K562 (cell line): ENCODE data around the gene HMGB2. TPM values are rescaled to one million over a fixed set of nuclear protein-coding genes. Genes with fewer than 3 reads are reported as not detected.

Source experiments
- BCLAF1 ChIP-seq, 2 experiments: fragments of 450-650 bp in 1 of 2; IDR thresholded peaks; 2 replicates each; pipeline ENCODE4 v1.6.1; 2011 to 2017; ENCODE audit warnings: low read depth in 2 of 2, antibody characterized with exemption in 1 of 2, borderline replicate concordance in 1 of 2, low read length in 1 of 2, mild to moderate bottlenecking in 1 of 2, mixed read lengths in 1 of 2; ENCODE audit not compliant: control insufficient read depth in 1 of 2
- BRD4 ChIP-seq: fragments of 200-600 bp; sonication (generic); IDR thresholded peaks from 2 replicates; pipeline ENCODE4 v1.6.1; 2017; ENCODE audit warnings: inconsistent platforms
- CCNT2 ChIP-seq: IDR thresholded peaks from 2 replicates; pipeline ENCODE4 v1.6.1; 2011; ENCODE audit warnings: borderline replicate concordance, low read depth, mild to moderate bottlenecking, moderate library complexity, mixed read lengths, low read length; ENCODE audit not compliant: insufficient read length; ENCODE audit errors: extremely low read depth
- CHAMP1 ChIP-seq: fragments of 450-650 bp; IDR thresholded peaks from 2 replicates; pipeline ENCODE4 v1.6.1; 2016; ENCODE audit warnings: mild to moderate bottlenecking
- CHCHD3 ChIP-seq: fragments of 250-450 bp; sonication (Bioruptor Pico); IDR thresholded peaks from 2 replicates; pipeline ENCODE4 v2.1.2; 2022; ENCODE audit warnings: mild to moderate bottlenecking
- ETS1 ChIP-seq: conservative IDR thresholded peaks from 2 replicates; pipeline ENCODE4 v1.6.1; 2011; ENCODE audit warnings: low read depth, mild to moderate bottlenecking, low read length; ENCODE audit not compliant: control insufficient read depth
- POLR2AphosphoS5 ChIP-seq: IDR thresholded peaks from 2 replicates; pipeline ENCODE4 v1.6.1; 2011; ENCODE audit warnings: mild to moderate bottlenecking, low read depth, low read length, moderate library complexity; ENCODE audit not compliant: control insufficient read depth, insufficient read depth
- PRDM10 ChIP-seq: fragments of 450-650 bp; IDR thresholded peaks from 2 replicates; pipeline ENCODE4 v1.6.1; 2018; ENCODE audit not compliant: partially characterized antibody
- RNF2 ChIP-seq: sonication (generic); IDR thresholded peaks from 2 replicates; pipeline ENCODE4 v1.6.1; 2016
- SRSF1 ChIP-seq: fragments of 200-400 bp; formaldehyde crosslinking; IDR thresholded peaks from 2 replicates; pipeline ENCODE4 v1.6.1; 2017; ENCODE audit warnings: mild to moderate bottlenecking, low read depth, low read length, moderate library complexity
- TAL1 ChIP-seq: fragments of 450-650 bp; IDR thresholded peaks from 2 replicates; pipeline ENCODE4 v1.6.1; 2016; ENCODE audit warnings: mild to moderate bottlenecking
- TBL1XR1 ChIP-seq, 2 experiments: IDR thresholded peaks; 2 replicates each; pipeline ENCODE4 v1.6.1; 2012; ENCODE audit warnings: improper control_type of control experiment in 2 of 2, low read length in 2 of 2, mild to moderate bottlenecking in 1 of 2
- ZBTB1 ChIP-seq: sonication (generic); formaldehyde crosslinking; IDR thresholded peaks from 2 replicates; pipeline ENCODE4 v1.8.1; 2023; ENCODE audit warnings: missing genetic modification reagents, low read depth, mild to moderate bottlenecking, borderline replicate concordance
- ZNF511 ChIP-seq: sonication (generic); formaldehyde crosslinking; IDR thresholded peaks from 2 replicates; pipeline ENCODE4 v1.8.0; 2022; ENCODE audit warnings: mild to moderate bottlenecking, missing genetic modification reagents
- polyA plus RNA-seq, 8 experiments: library from polyadenylated mRNA; depleted of rRNA in 4 of 8; stranded (reverse) in 5 of 8; unstranded in 3 of 8; fragments of >200 nt; fragmentation: Nextera tagmentation in 2 of 8; fragmentation: Illumina TruSeq in 1 of 8; extraction: Ambion mirVana in 2 of 8; extraction: Trizol in 1 of 8; gene quantifications; 2 replicates each; pipeline versions ENCODE4 v1.2.1 to v1.2.3, GENCODE V29; 2011 to 2014; ENCODE audit warnings: inconsistent platforms in 1 of 8, missing spikeins in 1 of 8
- total RNA-seq, 7 experiments: library from RNA; depleted of rRNA in 6 of 7; stranded (reverse); fragments of >200 nt in 6 of 7; fragmentation: Illumina TruSeq in 2 of 7; extraction: Trizol in 2 of 7; gene quantifications; 2 replicates each; pipeline versions ENCODE4 v1.2.1 to v1.2.3, GENCODE V29; 2011 to 2021; ENCODE audit warnings: low replicate concordance in 1 of 7

The HMGB2 gene
- total and polyA plus RNA-seq, 9 of the 15 experiments (the other 6 are each of a cell fraction or from before 2014, with no cell fraction given) = 309 to 822 (median 626) TPM

GRCh38 chr4:173334891-173335752 is 964 bp upstream of the HMGB2 start (continued):
- TF ChIP-seq POLR2AphosphoS5 (peak; percentile 88), TAL1 (no peak), PRDM10 (peak; percentile 23), RNF2 (peak; percentile 12), TBL1XR1 (IDR thresholded peaks at IDR 0.05; ENCODE audit: low read length in 2 of 2) (peak; percentile 55 to 68; a peak in 1 of 4 replicates), ETS1 (0 out of 2 replicates have a peak, but pooled peaks have one; percentile 76), CCNT2 (peak; percentile 89), CHAMP1 (peak; percentile 26; the same call in 1 of the 2 replicates), BCLAF1 (IDR thresholded peaks at IDR 0.05; ENCODE audit: borderline replicate concordance in 1 of 2, control insufficient read depth in 1 of 2, low read depth in 2 of 2, low read length in 1 of 2) (peak in 1 of 2 experiments; percentile 29; a peak in 1 of 4 replicates), ZBTB1 (CRISPR knock-in tag) (no peak), BRD4 (0 out of 2 replicates have a peak, but pooled peaks have one; percentile 16), SRSF1 (no peak), CHCHD3 (CRISPR knock-in tag) (0 out of 2 replicates have a peak, but pooled peaks have one; percentile 76), ZNF511 (CRISPR knock-in tag) (peak; percentile 39; the same call in 1 of the 2 replicates)
